Left lobe of liver (tissue), 2 donors: ENCODE results near the gene SNHG17. TPM values are rescaled to one million over a fixed set of nuclear protein-coding genes. Genes with fewer than 3 reads are reported as not detected.
A peak's percentile ranks its signal among the peaks of the same experiment; 100 is the strongest.
"Not testable (repeated sequence)": the region's sequence is repeated elsewhere in the genome, so short reads cannot be mapped to it uniquely, and the experiment has no call there.

ENCODE experiments used
- ATAC-seq: fragments of 200-7000 bp; cut with Tn5 transposase; one replicate; pipeline ENCODE4 v1.9.1; 2020; ENCODE audit warnings: mild to moderate bottlenecking, moderate library complexity
- DNase-seq: peaks from one replicate; pipeline ENCODE4 v3.0.0-alpha.2; 2020; ENCODE audit warnings: low spot score
- total RNA-seq: library from RNA; stranded (reverse); gene quantifications from one replicate; pipeline ENCODE4 v1.2.1, GENCODE V29; 2021
- donor health status: DM: no; HTN: no; CAD: no; lungs with moderate emphysema.
- donor health status: DM: no; HTN: yes; CAD: no.

The SNHG17 gene
- 8.4 TPM for total RNA-seq

DNA sequence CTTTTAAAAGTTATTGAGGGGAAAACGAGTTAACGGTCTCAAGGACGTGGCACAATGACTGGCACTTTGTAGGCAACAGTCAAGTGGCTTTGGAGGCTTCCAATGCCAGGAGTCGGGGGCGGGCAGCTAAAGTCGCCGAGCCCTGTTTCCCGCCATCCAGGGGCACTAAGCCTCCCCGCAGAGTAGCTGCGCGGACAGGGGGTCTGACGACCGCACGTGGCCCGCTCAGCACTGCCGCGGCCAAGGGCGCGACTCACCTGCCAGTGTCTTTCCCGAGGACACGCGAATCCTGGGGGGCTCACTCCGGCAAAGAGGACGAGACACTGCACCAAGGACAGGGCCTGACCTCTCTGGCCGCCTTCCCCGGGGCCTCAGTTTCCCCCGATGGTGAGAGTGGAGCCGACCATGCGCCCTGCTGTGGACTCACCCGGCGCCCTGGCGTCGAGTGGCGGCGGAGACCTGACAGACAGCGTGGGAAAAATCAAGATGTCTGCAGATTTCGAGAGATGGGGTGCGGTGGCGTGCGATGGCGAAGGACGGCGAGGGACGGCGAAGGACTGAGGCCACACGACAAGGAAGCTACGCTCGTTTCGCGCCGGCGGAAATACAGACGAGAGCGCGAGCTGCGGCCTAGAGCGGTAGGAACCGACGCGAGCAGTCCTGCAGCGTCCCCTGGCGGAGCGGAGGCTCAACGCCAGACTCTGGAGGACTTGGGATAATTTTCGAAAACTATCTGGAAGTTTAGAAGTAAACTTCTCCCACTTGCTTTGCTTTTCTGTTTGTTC is at the start of gene SNHG17:
Gene SNHG17, minus strand, starts transcription at position 559 of the 785 bp plus-strand sequence.
- DNase-seq (peak; percentile 90), ATAC-seq (peak; percentile 97)

GRCh38 chr20:38479596-38479995 is 44.5 kb upstream of the SNHG17 start:
- no peak for DNase-seq
- no peak for ATAC-seq

DNA sequence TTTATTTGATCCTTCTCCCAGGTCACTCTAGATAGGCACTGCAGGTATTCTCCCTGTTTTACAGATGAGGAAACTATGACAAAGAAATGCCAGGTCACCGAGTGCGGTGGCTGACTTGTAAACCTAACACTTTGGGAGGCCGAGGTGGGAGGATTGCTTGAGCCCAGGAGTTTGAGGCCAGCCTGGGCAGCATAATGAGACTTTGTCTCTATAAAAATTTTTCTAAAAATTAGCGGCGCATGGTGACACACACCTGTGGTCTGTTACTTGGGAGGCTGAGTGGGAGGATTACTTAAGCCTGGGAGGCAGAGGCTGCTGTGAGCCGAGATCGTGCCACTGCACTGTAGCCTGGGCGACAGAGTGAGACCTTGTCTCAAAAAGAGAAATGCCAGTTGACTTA is 42.6 kb upstream of the SNHG17 start:
- DNase-seq (no peak), ATAC-seq (no peak)

DNA sequence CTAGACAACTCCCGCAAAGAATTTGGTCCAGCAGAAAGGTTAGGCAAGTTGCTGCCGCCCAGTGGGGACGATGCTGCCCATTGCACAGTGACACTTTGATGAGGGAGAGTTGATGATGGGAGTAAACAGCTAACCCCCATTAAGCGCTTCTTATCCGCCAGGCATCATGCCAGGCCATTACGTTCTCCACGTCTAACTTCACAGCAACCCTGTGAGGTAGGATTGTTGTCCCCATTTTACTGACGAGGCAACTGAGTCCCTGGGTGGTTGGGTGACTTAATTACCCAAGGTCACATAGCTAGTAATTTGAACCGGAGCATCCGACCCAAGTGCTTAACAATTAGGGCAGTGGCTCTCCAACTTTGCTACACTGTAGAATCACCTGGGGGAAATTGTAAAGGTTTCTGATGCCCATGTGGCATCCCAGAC is 38.3 kb upstream of the SNHG17 start:
- ATAC-seq: peak; percentile 19
- no peak for DNase-seq

DNA sequence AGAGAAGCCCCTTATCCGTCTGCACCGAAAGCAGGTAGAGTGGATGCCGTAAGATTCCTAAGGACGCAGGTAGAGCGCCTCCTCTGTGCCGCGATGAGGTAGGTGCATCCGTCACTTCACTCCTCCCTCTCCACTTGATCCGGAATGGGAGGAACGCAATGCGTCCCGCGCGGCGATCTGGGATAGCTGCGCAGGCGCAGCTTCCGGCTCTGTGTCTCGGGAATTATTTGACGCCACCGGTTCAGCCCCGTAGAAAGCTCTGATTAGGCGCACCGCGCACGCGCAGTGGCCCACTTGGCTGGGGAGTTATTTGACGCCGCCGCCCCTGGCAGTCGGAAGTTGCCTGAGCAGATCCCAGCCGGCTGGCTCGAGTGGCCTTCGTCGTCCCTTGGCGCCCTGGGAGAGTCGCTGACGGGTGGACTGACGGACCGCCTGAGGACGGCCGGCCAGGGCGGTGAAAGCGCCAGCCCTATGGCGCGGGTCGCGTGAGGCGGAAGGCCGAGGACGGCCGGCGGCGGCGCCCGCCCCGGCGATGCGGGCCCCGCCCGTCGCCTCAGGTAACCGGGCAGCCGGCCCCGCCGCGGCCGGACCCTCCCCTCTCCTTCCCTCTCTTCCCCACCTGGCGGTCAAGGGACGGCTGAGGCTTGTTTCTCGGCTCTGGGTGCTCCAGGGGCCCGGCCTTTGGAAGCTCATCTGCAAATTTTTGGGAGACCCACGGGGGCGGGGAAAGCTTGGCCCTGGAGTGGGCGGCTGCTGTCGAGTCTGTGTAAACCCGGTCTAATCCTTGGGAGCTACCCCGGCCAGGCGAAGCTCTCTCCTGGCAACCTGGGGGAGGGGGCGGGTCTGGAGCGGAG is 37.6 kb upstream of the SNHG17 start, which contains the start of gene RALGAPB:
Gene RALGAPB, plus strand, starts transcription at position 331 of the 854 bp plus-strand sequence. CDS start 15,590 bp downstream, outside the sequence.
- DNase-seq: peak; percentile 100
- peak; percentile 96 for ATAC-seq

DNA sequence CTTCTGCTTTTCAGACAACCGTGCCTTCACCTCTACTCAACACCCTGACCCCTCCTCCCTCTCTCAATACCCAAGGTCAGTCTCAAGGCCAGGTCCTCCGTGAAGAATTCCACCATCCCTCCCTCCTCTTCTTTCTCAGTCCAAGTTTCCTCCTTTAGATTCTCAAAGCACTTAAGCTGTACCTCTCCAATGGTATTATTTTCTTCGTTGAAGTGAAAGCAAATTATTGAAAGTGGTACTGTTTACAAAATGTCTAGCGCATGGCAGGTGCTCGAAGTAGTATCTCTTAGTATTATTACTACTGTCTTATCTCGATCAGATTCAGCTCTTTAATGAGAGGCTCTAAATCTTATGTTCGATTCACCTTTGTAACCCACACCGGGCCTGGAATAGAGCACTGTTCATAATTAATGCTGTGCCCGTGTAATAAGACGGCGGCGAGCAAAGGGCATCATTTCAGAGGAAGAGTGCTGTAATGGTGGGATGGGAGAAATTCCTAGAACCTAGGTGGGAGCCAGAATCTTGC is 36.9 kb upstream of the SNHG17 start:
- DNase-seq (no peak), ATAC-seq (peak; percentile 16)

DNA sequence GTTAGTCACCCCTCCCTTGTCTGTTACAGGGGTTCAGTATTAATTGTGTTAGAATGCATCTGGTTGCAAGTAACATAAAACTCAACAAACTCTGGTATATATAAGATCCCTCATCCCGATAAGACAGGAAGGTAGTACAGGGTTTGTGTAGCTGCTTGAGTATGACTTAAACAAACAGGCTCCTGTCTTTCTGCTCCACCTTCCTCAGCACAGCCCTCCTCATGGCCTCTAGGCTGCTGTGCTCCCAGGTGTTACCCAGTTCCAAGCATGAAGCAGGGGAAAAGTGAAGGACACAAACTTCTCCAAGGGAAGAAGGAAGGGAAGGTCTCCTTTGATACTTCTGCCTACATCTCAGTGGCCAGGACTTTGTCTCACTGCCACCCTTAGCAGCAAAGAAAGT is 36.1 kb upstream of the SNHG17 start:
- no peak for DNase-seq
- no peak for ATAC-seq

- DNase-seq (no peak), ATAC-seq (no peak)
These were observed 31.9 kb upstream of the SNHG17 start for GRCh38 chr20:38466983-38467382.

DNA sequence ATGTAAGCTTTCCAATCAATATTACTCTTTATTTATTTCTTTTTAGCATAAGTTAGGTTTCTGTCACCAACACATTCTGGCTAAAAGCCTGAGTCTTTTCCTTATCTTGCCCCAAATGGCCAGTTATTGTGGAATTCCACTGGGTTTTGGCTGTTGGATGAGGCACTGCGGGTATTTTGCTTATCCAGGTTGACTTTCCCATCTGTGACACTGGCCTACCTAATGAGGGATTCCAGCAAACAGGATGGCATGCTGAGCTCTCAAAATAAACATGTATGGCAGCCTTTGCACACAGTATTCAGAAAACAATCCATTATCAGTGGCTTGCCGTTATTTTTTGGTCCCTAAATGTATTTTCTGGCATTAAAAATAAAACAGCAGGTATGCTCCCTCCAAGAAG is 31.0 kb upstream of the SNHG17 start:
- ATAC-seq (no peak), DNase-seq (no peak)

- not testable (repeated sequence) for DNase-seq
These were observed 26.4 kb upstream of the SNHG17 start for GRCh38 chr20:38461569-38461968.

DNA sequence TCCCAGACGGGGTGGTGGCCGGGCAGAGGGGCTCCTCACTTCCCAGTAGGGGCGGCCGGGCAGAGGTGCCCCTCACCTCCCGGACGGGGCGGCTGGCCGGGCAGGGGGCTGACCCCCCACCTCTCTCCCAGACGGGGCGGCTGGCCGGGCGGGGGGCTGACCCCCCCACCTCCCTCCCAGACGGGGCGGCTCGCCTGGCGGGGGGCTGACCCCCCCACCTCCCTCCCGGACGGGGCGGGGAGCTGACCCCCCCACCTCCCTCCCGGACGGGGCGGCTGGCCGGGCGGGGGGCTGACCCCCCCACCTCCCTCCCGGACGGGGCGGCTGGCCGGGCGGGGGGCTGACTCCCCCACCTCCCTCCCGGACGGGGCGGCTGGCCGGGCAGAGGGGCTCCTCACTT is 26.0 kb upstream of the SNHG17 start:
- ATAC-seq, DNase-seq: not testable (repeated sequence)

More at GRCh38 chr20:38461569-38461968, 26.4 kb upstream of the SNHG17 start:
- ATAC-seq: not testable (repeated sequence)

DNA sequence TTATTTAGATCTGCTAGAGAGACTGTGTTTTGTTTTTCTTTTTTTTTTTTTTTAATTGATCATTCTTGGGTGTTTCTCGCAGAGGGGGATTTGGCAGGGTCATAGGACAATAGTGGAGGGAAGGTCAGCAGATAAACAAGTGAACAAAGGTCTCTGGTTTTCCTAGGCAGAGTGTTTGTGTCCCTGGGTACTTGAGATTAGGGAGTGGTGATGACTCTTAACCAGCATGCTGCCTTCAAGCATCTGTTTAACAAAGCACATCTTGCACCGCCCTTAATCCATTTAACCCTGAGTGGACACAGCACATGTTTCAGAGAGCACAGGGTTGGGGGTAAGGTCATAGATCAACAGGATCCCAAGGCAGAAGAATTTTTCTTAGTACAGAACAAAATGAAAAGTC is 25.5 kb upstream of the SNHG17 start:
- not testable (repeated sequence) for ATAC-seq, DNase-seq

- DNase-seq (no peak), ATAC-seq (peak; percentile 85)
These were observed 25.0 kb upstream of the SNHG17 start for GRCh38 chr20:38460040-38460623.

DNA sequence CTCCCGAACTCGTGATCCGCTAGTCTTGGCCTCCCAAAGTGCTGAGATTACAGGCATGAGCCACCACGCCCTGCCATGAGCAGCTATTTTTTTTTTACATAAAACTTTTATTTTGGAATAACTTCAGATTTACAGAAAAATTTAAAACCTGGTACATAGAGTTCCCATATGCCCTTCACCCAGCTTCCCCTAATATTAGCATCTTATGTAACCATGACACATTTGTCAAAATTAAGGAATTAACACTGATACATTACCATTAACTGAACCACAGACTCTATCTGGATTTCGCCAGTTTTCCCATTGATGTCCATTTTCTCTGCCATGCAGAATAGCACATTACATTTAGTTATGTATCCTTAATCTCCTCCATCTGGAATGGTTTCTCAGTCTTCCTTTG is 23.2 kb upstream of the SNHG17 start:
- no peak for DNase-seq
- ATAC-seq: no peak

DNA sequence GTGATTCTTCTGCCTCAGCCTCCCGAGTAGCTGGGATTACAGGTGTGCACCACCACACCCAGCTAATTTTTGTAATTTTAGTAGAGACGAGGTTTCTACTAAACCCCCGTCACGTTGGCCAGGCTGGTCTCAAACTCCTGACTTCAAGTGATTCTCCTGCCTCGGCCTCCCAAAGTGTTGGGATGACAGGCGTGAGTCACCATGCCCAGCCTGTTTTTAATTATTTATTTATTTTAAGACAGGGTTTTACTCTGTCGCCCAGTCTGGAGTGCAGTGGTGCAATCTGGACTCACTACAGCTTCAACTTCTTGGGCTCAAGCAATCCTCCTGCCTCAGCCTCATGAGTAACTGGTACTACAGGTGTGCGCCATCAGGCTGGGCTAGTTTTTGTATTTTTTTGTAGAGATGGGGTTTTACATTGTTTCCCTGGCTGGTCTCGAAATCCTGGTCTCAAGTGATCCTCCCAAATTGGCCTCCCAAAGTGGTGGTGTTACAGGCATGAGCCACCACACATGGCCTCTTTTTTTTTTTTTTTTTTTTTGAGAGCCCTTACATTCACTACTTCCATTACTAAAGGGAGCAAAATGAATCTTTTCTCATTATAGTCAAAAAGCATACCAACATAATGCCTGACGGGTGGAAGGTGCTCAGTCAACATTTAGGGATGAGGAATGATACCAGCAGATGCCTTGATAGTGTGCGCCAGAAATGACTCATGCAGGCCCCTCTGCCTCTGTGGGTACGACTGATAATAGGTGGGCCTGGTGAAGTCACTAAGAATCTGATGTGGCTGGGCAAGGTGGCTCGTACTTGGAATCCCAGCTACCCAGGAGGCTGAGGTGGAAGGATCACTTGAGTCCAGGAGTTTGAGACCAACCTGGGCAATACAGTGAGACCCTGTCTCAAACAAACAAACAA is 19.7 kb upstream of the SNHG17 start:
- ATAC-seq (no peak), DNase-seq (no peak)

- DNase-seq (no peak), ATAC-seq (no peak)
These were observed 18.8 kb upstream of the SNHG17 start for GRCh38 chr20:38453941-38454340.

DNA sequence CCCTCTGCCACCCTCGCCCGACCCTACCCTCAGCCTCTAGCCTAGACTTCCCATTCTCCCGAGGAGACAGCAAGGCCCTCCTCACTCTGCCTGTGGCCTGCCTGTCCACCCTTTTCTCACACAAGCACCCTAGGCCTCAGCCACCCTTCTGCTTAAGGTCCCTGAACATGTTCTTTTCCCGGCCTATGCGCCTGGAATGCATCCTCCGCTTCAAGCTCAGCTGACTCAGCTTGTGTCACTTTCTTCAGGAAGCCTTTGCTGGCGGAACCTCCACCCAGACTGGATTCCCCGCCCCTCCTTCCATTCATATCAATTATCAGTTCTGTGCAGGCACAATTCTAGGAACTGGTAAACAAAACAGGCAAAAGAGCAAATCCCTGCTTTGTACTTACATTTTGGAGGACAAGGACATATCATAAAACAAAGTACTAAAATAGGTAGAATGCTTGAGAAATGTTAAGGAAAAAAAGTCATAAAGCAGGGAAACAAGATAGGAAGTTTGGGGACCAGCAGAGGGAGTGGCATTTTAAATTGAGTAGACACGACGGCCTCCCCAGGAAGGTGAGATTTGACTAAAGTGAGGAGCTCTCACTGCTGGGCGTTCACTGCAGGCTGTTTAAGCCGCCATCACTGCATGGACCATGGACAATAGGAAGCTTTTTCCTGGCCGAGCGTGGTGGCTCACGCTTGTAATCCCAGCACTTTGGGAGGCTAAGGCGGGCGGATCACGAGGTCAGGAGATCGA is 17.9 kb upstream of the SNHG17 start:
- DNase-seq (no peak), ATAC-seq (no peak)

DNA sequence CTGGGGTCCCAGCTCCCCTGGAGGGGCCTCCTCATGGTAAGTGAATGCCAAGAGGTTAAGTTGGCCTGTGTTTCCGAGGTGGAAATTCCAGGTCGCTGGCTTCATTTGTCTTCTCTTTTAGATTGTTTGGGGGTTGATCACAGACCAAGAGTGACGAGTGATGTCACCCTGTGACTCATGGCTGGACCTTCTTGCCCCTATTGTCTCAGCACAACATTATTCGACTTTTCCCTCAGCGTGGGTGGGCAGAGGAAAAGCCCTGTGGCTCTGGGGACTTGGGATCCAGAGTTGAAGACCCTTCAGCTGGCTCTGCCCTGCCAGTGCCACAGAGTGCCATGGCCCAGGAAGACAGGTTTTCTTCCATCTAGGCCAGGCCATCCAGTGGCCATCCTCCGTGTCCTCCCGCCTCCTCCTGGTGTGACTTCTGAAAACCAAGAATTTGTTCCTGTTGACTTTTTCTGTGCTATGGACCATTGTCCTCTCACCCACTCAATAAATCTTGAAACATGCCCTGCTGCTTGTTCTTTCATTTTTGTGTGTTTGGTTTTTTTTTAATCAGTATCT is 15.4 kb upstream of the SNHG17 start:
- DNase-seq (no peak), ATAC-seq (no peak)

- ATAC-seq (no peak), DNase-seq (no peak)
These were observed 13.9 kb upstream of the SNHG17 start for GRCh38 chr20:38449046-38449445.
